HEK293 (cell line): Measurements from ENCODE around the gene MAML2.

ENCODE experiments used
- CTCF ChIA-PET: fragments of 350-600 bp; formaldehyde crosslinking; extraction: SDS; loops from one replicate; lab custom pipeline; 2021; ENCODE audit warnings: antibody characterized with exemption; lab: Yijun Ruan, JAX
- POLR2A ChIA-PET: fragments of 300-600 bp; formaldehyde crosslinking; extraction: SDS; loops from one replicate; lab custom pipeline; 2020; ENCODE audit warnings: antibody characterized with exemption, inconsistent platforms; lab: Yijun Ruan, JAX
- H3K27ac ChIP-seq: fragments of 200-500 bp; sonication (Bioruptor generic); 2 replicates; pipeline ENCODE4 v1.5.1; 2014; ENCODE audit warnings: low read depth, low read length, control low read depth, inconsistent platforms; ENCODE audit errors: extremely low read depth
- H3K36me3 ChIP-seq, 2 experiments: fragments of 200-500 bp in 1 of 2; sonication (Bioruptor generic) in 1 of 2; 1 replicate in 1 of 2; 2 replicates in 1 of 2; pipeline ENCODE4 v1.5.1; 2014 to 2017; ENCODE audit warnings: inconsistent platforms in 2 of 2, low read length in 2 of 2; ENCODE audit not compliant: control insufficient read depth in 2 of 2, insufficient read depth in 1 of 2
- H3K4me1 ChIP-seq: fragments of 200-500 bp; sonication (Bioruptor generic); 2 replicates; pipeline ENCODE4 v1.5.1; 2014; ENCODE audit warnings: mild to moderate bottlenecking, low read length, inconsistent platforms; ENCODE audit not compliant: control insufficient read depth, insufficient read depth
- H3K4me3 ChIP-seq: 2 replicates; pipeline ENCODE4 v1.5.1; 2011; ENCODE audit warnings: low read depth, mild to moderate bottlenecking, control low read depth, low read length, moderate library complexity
- H3K9me3 ChIP-seq: fragments of 200-500 bp; sonication (Bioruptor generic); 2 replicates; pipeline ENCODE4 v1.5.1; 2014; ENCODE audit warnings: low read depth, low read length, inconsistent platforms; ENCODE audit not compliant: control insufficient read depth, insufficient read depth
- ATF2 ChIP-seq: fragments of 450-650 bp; formaldehyde crosslinking; IDR thresholded peaks from 2 replicates; pipeline ENCODE4 v1.5.1; 2016; ENCODE audit warnings: missing biosample characterization, missing genetic modification characterization, low read depth
- GFI1B ChIP-seq: fragments of 450-650 bp; formaldehyde crosslinking; IDR thresholded peaks from 2 replicates; pipeline ENCODE4 v1.5.1; 2016; ENCODE audit warnings: missing biosample characterization, missing genetic modification characterization
- GLIS1 ChIP-seq: fragments of 450-650 bp; formaldehyde crosslinking; IDR thresholded peaks from 2 replicates; pipeline ENCODE4 v1.5.1; 2016; ENCODE audit warnings: missing biosample characterization, missing genetic modification characterization
- KLF17 ChIP-seq: fragments of 450-650 bp; formaldehyde crosslinking; IDR thresholded peaks from 2 replicates; pipeline ENCODE4 v1.5.1; 2016; ENCODE audit warnings: missing biosample characterization, missing genetic modification characterization
- KLF9 ChIP-seq: fragments of 450-650 bp; formaldehyde crosslinking; IDR thresholded peaks from 2 replicates; pipeline ENCODE4 v1.5.1; 2016; ENCODE audit warnings: missing biosample characterization, missing genetic modification characterization, low read depth
- MZF1 ChIP-seq: fragments of 450-650 bp; formaldehyde crosslinking; IDR thresholded peaks from 2 replicates; pipeline ENCODE4 v1.5.1; 2017; ENCODE audit warnings: missing biosample characterization, missing genetic modification characterization, borderline replicate concordance
- PRDM1 ChIP-seq: fragments of 450-650 bp; formaldehyde crosslinking; IDR thresholded peaks from 2 replicates; pipeline ENCODE4; 2016; ENCODE audit warnings: missing biosample characterization, missing genetic modification characterization
- PRDM4 ChIP-seq: fragments of 450-650 bp; formaldehyde crosslinking; IDR thresholded peaks from 2 replicates; pipeline ENCODE4 v1.5.1; 2017; ENCODE audit warnings: missing biosample characterization, missing genetic modification characterization
- REPIN1 ChIP-seq: fragments of 450-650 bp; formaldehyde crosslinking; IDR thresholded peaks from 2 replicates; pipeline ENCODE4 v1.5.1; 2017; ENCODE audit warnings: missing biosample characterization, missing genetic modification characterization, low read depth
- SP3 ChIP-seq: fragments of 450-650 bp; formaldehyde crosslinking; IDR thresholded peaks from 2 replicates; pipeline ENCODE4 v1.5.1; 2016; ENCODE audit warnings: missing biosample characterization, missing genetic modification characterization
- ZBTB17 ChIP-seq: fragments of 450-650 bp; formaldehyde crosslinking; IDR thresholded peaks from 2 replicates; pipeline ENCODE4 v1.5.1; 2016; ENCODE audit warnings: missing biosample characterization, missing genetic modification characterization
- ZNF202 ChIP-seq: fragments of 450-650 bp; formaldehyde crosslinking; IDR thresholded peaks from 2 replicates; pipeline ENCODE4 v1.5.1; 2016; ENCODE audit warnings: missing biosample characterization, missing genetic modification characterization, borderline replicate concordance
- ZNF214 ChIP-seq: fragments of 450-650 bp; formaldehyde crosslinking; IDR thresholded peaks from 2 replicates; pipeline ENCODE4 v1.5.1; 2017; ENCODE audit warnings: missing biosample characterization, mild to moderate bottlenecking, missing genetic modification characterization, borderline replicate concordance
- ZNF292 ChIP-seq: fragments of 450-650 bp; formaldehyde crosslinking; IDR thresholded peaks from 2 replicates; pipeline ENCODE4 v1.5.1; 2016; ENCODE audit warnings: low read depth, missing biosample characterization, missing genetic modification characterization, borderline replicate concordance
- ZNF366 ChIP-seq: fragments of 450-650 bp; formaldehyde crosslinking; conservative IDR thresholded peaks from 2 replicates; pipeline ENCODE4 v1.5.1; 2016; ENCODE audit warnings: missing biosample characterization, missing genetic modification characterization
- ZNF488 ChIP-seq: fragments of 450-650 bp; formaldehyde crosslinking; IDR thresholded peaks from 2 replicates; pipeline ENCODE4 v1.5.1; 2016; ENCODE audit warnings: missing biosample characterization, missing genetic modification characterization
- ZNF555 ChIP-seq: fragments of 450-650 bp; formaldehyde crosslinking; conservative IDR thresholded peaks from 2 replicates; pipeline ENCODE4 v1.5.1; 2017; ENCODE audit warnings: missing biosample characterization, mild to moderate bottlenecking, missing genetic modification characterization, inconsistent platforms
- ZNF600 ChIP-seq: fragments of 450-650 bp; formaldehyde crosslinking; IDR thresholded peaks from 2 replicates; pipeline ENCODE4 v1.5.1; 2016; ENCODE audit warnings: missing biosample characterization, missing genetic modification characterization
- ZNF629 ChIP-seq: fragments of 450-650 bp; formaldehyde crosslinking; IDR thresholded peaks from 2 replicates; pipeline ENCODE4 v1.5.1; 2017; ENCODE audit warnings: missing biosample characterization, missing genetic modification characterization
- ZNF830 ChIP-seq: fragments of 450-650 bp; IDR thresholded peaks from 2 replicates; pipeline ENCODE4 v1.5.0; 2018; ENCODE audit warnings: missing biosample characterization, missing genetic modification characterization, low read depth, mild to moderate bottlenecking, moderate library complexity
- ZSCAN23 ChIP-seq: fragments of 450-650 bp; formaldehyde crosslinking; IDR thresholded peaks from 2 replicates; pipeline ENCODE4 v1.5.1; 2016; ENCODE audit warnings: missing biosample characterization, missing genetic modification characterization
- ZXDB ChIP-seq: fragments of 450-650 bp; formaldehyde crosslinking; IDR thresholded peaks from 2 replicates; pipeline ENCODE4 v1.5.1; 2016; ENCODE audit warnings: missing biosample characterization, missing genetic modification characterization
- TF ChIP-seq, protein P1 (sequence below): fragments of 450-650 bp; formaldehyde crosslinking; IDR thresholded peaks from 2 replicates; pipeline ENCODE4 v1.5.1; 2016; ENCODE audit warnings: missing biosample characterization, missing genetic modification characterization
- TF ChIP-seq, protein P2 (sequence below): sonication (generic); formaldehyde crosslinking; IDR thresholded peaks from 2 replicates; pipeline ENCODE4 v1.8.1; 2022; ENCODE audit warnings: mild to moderate bottlenecking, moderate library complexity, missing genetic modification reagents
- TF ChIP-seq, protein P3 (sequence below): fragments of 450-650 bp; formaldehyde crosslinking; IDR thresholded peaks from 2 replicates; pipeline ENCODE4 v1.5.1; 2016; ENCODE audit warnings: missing biosample characterization, missing genetic modification characterization

Gene MAML2

GRCh38 chr11:95972060-95972459, 370.9 kb downstream of the MAML2 start:
- Histone ChIP-seq H3K9me3 (no peaks in the 10 kb centered on the region), H3K4me3 (no peak overlapping the region), H3K4me1 (peaks cover under 1% of the 10 kb centered on the region; the same call in 1 of the 2 replicates), H3K27ac (no peak overlapping the region)
- ChIA-PET POLR2A (no interaction called here), CTCF (no interaction called here)
- TF ChIP-seq ZNF488 (tag by site-specific recombination) = no peak
- TF ChIP-seq KLF17 (tag by site-specific recombination) = no peak
- TF ChIP-seq GFI1B = no peak
- no peak for TF ChIP-seq MZF1 (tag by site-specific recombination)
- no peak for TF ChIP-seq ATF2 (tag by site-specific recombination)
- no peak for TF ChIP-seq ZXDB (tag by site-specific recombination)
- TF ChIP-seq PRDM4 (tag by site-specific recombination) = no peak
- TF ChIP-seq SP3 (tag by site-specific recombination) = no peak
- no peak for TF ChIP-seq KLF9
- TF ChIP-seq ZNF214 (tag by site-specific recombination) = no peak
- TF ChIP-seq ZNF292 (tag by site-specific recombination) = no peak
- TF ChIP-seq ZNF366 (tag by site-specific recombination) = no peak
- TF ChIP-seq ZNF600 (tag by site-specific recombination) = no peak
- TF ChIP-seq, protein P1, sequence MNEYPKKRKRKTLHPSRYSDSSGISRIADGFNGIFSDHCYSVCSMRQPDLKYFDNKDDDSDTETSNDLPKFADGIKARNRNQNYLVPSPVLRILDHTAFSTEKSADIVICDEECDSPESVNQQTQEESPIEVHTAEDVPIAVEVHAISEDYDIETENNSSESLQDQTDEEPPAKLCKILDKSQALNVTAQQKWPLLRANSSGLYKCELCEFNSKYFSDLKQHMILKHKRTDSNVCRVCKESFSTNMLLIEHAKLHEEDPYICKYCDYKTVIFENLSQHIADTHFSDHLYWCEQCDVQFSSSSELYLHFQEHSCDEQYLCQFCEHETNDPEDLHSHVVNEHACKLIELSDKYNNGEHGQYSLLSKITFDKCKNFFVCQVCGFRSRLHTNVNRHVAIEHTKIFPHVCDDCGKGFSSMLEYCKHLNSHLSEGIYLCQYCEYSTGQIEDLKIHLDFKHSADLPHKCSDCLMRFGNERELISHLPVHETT (tag by site-specific recombination) = no peak
- no peak for TF ChIP-seq ZNF629
- no peak for TF ChIP-seq REPIN1 (tag by site-specific recombination)
- no peak for TF ChIP-seq ZNF555 (tag by site-specific recombination)
- no peak for TF ChIP-seq ZNF830 (tag by site-specific recombination)
- no peak for TF ChIP-seq GLIS1 (tag by site-specific recombination)
- TF ChIP-seq, all 188 proteins: peak for 0
- no peaks in the 10 kb centered on the region for H3K36me3 ChIP-seq

DNA sequence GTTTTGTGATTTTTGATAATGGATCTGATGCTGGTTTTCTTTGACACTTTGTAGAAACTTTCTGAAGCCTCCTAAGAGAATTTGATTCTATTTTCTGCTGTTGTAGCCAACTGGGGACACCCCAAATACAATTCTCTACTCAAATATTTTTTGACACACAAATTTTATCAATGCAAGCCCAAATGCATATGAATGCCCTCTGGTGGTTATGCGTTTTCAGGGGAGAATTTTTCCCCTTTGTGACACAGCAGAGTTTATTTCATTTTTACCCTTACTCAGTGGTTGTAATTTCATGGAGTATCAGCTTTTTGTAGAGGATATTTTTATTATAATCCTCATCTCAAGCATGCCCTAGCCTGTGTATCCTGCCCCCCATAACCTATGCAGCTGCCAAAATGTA, 374.4 kb downstream of the MAML2 start:
- Histone ChIP-seq H3K9me3 (no peaks in the 10 kb centered on the region), H3K4me3 (no peak overlapping the region), H3K36me3 (no peaks in the 10 kb centered on the region), H3K4me1 (no peaks in the 10 kb centered on the region), H3K27ac (no peak overlapping the region)
- ChIA-PET POLR2A (no interaction called here), CTCF (interaction anchor here (1.1 kb wide), 1 partner anchor 13 kb away, joined by 3 read pairs; no protein-coding TSS in a partner anchor)
- TF ChIP-seq ZNF202 (tag by site-specific recombination) = no peak
- TF ChIP-seq ZBTB17 (tag by site-specific recombination) = no peak
- TF ChIP-seq ZSCAN23 (tag by site-specific recombination) = no peak
- TF ChIP-seq, protein P2, sequence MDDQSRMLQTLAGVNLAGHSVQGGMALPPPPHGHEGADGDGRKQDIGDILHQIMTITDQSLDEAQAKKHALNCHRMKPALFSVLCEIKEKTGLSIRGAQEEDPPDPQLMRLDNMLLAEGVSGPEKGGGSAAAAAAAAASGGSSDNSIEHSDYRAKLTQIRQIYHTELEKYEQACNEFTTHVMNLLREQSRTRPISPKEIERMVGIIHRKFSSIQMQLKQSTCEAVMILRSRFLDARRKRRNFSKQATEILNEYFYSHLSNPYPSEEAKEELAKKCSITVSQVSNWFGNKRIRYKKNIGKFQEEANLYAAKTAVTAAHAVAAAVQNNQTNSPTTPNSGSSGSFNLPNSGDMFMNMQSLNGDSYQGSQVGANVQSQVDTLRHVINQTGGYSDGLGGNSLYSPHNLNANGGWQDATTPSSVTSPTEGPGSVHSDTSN (CRISPR knock-in tag) = no peak
- TF ChIP-seq, protein P3, sequence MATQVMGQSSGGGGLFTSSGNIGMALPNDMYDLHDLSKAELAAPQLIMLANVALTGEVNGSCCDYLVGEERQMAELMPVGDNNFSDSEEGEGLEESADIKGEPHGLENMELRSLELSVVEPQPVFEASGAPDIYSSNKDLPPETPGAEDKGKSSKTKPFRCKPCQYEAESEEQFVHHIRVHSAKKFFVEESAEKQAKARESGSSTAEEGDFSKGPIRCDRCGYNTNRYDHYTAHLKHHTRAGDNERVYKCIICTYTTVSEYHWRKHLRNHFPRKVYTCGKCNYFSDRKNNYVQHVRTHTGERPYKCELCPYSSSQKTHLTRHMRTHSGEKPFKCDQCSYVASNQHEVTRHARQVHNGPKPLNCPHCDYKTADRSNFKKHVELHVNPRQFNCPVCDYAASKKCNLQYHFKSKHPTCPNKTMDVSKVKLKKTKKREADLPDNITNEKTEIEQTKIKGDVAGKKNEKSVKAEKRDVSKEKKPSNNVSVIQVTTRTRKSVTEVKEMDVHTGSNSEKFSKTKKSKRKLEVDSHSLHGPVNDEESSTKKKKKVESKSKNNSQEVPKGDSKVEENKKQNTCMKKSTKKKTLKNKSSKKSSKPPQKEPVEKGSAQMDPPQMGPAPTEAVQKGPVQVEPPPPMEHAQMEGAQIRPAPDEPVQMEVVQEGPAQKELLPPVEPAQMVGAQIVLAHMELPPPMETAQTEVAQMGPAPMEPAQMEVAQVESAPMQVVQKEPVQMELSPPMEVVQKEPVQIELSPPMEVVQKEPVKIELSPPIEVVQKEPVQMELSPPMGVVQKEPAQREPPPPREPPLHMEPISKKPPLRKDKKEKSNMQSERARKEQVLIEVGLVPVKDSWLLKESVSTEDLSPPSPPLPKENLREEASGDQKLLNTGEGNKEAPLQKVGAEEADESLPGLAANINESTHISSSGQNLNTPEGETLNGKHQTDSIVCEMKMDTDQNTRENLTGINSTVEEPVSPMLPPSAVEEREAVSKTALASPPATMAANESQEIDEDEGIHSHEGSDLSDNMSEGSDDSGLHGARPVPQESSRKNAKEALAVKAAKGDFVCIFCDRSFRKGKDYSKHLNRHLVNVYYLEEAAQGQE (tag by site-specific recombination) = no peak
- no peak for TF ChIP-seq PRDM1 (tag by site-specific recombination)
